ENCODE measurements around the gene BACH2. TPM values are rescaled to one million over a fixed set of nuclear protein-coding genes. Genes with fewer than 3 reads are reported as not detected.
A peak's percentile ranks its signal among the peaks of the same experiment; 100 is the strongest.

The BACH2 gene
- total RNA-seq, 2 experiments from 2014 or later, result 157 to 170 TPM

DNA sequence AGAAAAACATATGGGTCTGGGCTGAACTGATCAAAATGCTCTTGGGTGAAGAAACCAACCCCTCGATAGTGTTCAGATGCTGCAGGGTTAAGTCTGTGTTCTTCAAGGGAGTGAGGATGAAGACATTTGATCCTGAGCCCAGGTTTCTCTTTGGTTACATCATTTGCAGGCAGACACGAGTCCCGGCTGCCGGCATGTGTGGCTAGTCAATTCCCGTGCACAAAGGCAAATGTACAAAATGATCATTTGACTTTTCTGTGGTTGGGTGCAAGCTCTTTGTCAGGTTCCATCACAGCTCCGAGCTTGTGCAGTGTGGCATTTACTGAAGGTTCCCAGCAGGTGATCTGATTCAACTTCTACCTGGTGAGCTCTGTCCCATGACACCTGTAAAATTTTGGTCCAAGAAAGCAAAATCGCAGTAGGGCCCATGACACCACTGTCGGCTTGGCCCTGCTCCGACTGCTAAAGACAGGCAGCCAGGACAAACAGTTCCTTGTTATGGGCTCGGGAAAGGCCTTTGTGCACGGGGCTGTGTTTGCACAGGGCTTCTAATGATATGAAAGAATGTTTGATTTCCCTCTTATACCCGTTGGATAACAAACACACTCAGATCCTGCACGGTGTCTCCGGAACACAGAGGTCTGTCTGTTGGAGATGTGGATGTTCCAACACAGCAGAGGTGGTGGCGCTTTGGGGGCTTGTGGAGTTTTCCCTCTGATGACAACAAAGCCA is 355.4 kb downstream of the BACH2 start:
- POLR2A ChIA-PET, result interaction anchor here (0.6 to 1.8 kb wide), 17 partner anchors 11 to 539 kb away, joined by 3 to 20 read pairs (median 4); partner anchors contain the start of gene CASP8AP2
- peaks cover 48% of the 10 kb centered on the region for H3K4me1 Mint-ChIP-seq (ENCODE audit: low read depth)
- Histone ChIP-seq H3K9me3 (ENCODE audit: control insufficient read depth in 1 of 2, insufficient read depth in 1 of 2, low read length in 2 of 2) (no peaks in the 10 kb centered on the region), H3K27me3 (ENCODE audit: control insufficient read depth in 1 of 2, insufficient read depth in 2 of 2, low read length in 2 of 2) (no peaks in the 10 kb centered on the region), H3K4me3 (ENCODE audit: low read length) (no peak overlapping the region), H3K27ac (ENCODE audit: low read depth in 1 of 2, low read length in 2 of 2) (no peak overlapping the region), H3K4me1 (ENCODE audit: insufficient read depth, low read length) (peaks cover 8% of the 10 kb centered on the region), H3K36me3 (ENCODE audit: insufficient read depth, low read length) (peaks cover 19% of the 10 kb centered on the region)
- H3K9me3 Mint-ChIP-seq, result no peaks in the 10 kb centered on the region
- no peak for DNase-seq
- CTCF ChIA-PET, result interaction anchor here (0.5 to 2.6 kb wide), 25 partner anchors 11 to 537 kb away, joined by 3 to 37 read pairs (median 5); no protein-coding TSS in a partner anchor
- no peak overlapping the region for H3K4me3 Mint-ChIP-seq
- TF ChIP-seq CTCF (IDR thresholded peaks at IDR 0.05), result no peak
- peak; percentile 7 for ATAC-seq (ENCODE audit: poor library complexity)
- no peaks in the 10 kb centered on the region for H3K27me3 Mint-ChIP-seq
- H3K27ac Mint-ChIP-seq, result peak overlapping the region; percentile 67
- intact Hi-C loops (cut with DNase I, micrococcal nuclease), result loop anchor here (1.0 to 5.0 kb wide), 6 partner anchors 29 to 356 kb away; partner anchors contain the start of gene BACH2 (in 1 of the 2)
- peaks cover 77% of the 10 kb centered on the region for H3K36me3 Mint-ChIP-seq (ENCODE audit: low read depth)

GRCh38 chr6:89940225-89941027 is 356.2 kb downstream of the BACH2 start:
- Histone ChIP-seq H3K36me3 (ENCODE audit: insufficient read depth, low read length) (peaks cover 26% of the 10 kb centered on the region), H3K4me3 (ENCODE audit: low read length) (no peak overlapping the region), H3K4me1 (ENCODE audit: insufficient read depth, low read length) (peaks cover 8% of the 10 kb centered on the region), H3K27me3 (ENCODE audit: control insufficient read depth in 1 of 2, insufficient read depth in 2 of 2, low read length in 2 of 2) (no peaks in the 10 kb centered on the region), H3K9me3 (ENCODE audit: control insufficient read depth in 1 of 2, insufficient read depth in 1 of 2, low read length in 2 of 2) (no peaks in the 10 kb centered on the region), H3K27ac (ENCODE audit: low read depth in 1 of 2, low read length in 2 of 2) (no peak overlapping the region)
- H3K27me3 Mint-ChIP-seq, result no peaks in the 10 kb centered on the region
- ATAC-seq (ENCODE audit: poor library complexity) (peak; percentile 95), DNase-seq (peak; percentile 47 to 87 (median 65))
- intact Hi-C loops (cut with DNase I, micrococcal nuclease), result loop anchor here (1.0 to 5.0 kb wide), 8 partner anchors 30 to 539 kb away; partner anchors contain the start of gene BACH2 (in 1 of the 2)
- POLR2A ChIA-PET, result interaction anchor here (0.6 to 1.8 kb wide), 19 partner anchors 11 to 540 kb away, joined by 3 to 20 read pairs (median 4); partner anchors contain the start of gene CASP8AP2
- CTCF ChIA-PET, result interaction anchor here (0.5 to 2.6 kb wide), 31 partner anchors 12 to 541 kb away, joined by 3 to 37 read pairs (median 4); no protein-coding TSS in a partner anchor
- peak overlapping the region; percentile 67 for H3K27ac Mint-ChIP-seq
- H3K4me3 Mint-ChIP-seq, result no peak overlapping the region
- peaks cover 41% of the 10 kb centered on the region for H3K4me1 Mint-ChIP-seq (ENCODE audit: low read depth)
- peak; percentile 89 for TF ChIP-seq CTCF (IDR thresholded peaks at IDR 0.05)
- H3K9me3 Mint-ChIP-seq, result no peaks in the 10 kb centered on the region
- H3K36me3 Mint-ChIP-seq (ENCODE audit: low read depth), result peaks cover 77% of the 10 kb centered on the region

- no peaks in the 10 kb centered on the region for H3K9me3 Mint-ChIP-seq
- Histone ChIP-seq H3K27ac (ENCODE audit: low read depth in 1 of 2, low read length in 2 of 2) (no peak overlapping the region), H3K36me3 (ENCODE audit: insufficient read depth, low read length) (peaks cover 33% of the 10 kb centered on the region), H3K4me3 (ENCODE audit: low read length) (no peak overlapping the region), H3K4me1 (ENCODE audit: insufficient read depth, low read length) (peaks cover 8% of the 10 kb centered on the region), H3K27me3 (ENCODE audit: control insufficient read depth in 1 of 2, insufficient read depth in 2 of 2, low read length in 2 of 2) (no peaks in the 10 kb centered on the region), H3K9me3 (ENCODE audit: control insufficient read depth in 1 of 2, insufficient read depth in 1 of 2, low read length in 2 of 2) (no peaks in the 10 kb centered on the region)
- POLR2A ChIA-PET, result no interaction called here
- peaks cover 80% of the 10 kb centered on the region for H3K36me3 Mint-ChIP-seq (ENCODE audit: low read depth)
- no peak for DNase-seq
- intact Hi-C loops (cut with DNase I, micrococcal nuclease), result no loop called here
- CTCF ChIA-PET, result interaction anchor here (1.2 kb wide), 1 partner anchor 540 kb away, joined by 3 read pairs; no protein-coding TSS in a partner anchor
- no peak overlapping the region for H3K4me3 Mint-ChIP-seq
- TF ChIP-seq CTCF (IDR thresholded peaks at IDR 0.05), result no peak
- no peak for ATAC-seq (ENCODE audit: poor library complexity)
- peaks cover 31% of the 10 kb centered on the region for H3K4me1 Mint-ChIP-seq (ENCODE audit: low read depth)
- peak overlapping the region; percentile 44 for H3K27ac Mint-ChIP-seq
- H3K27me3 Mint-ChIP-seq, result no peaks in the 10 kb centered on the region
Observed at GRCh38 chr6:89939144-89939543, 357.5 kb downstream of the BACH2 start.
